Erythroblast (primary cell): Measurements from ENCODE around the gene AKT1S1.

ENCODE experiments used
- DNase-seq, 2 experiments: peaks; one replicate each; lab custom pipeline; 2025; lab: John Stamatoyannopoulos, UW
- GATA1 ChIP-seq: IDR thresholded peaks from 2 replicates; pipeline ENCODE4 v1.6.1; 2011; ENCODE audit warnings: low read depth, mild to moderate bottlenecking, control low read depth, low read length, moderate library complexity
- POLR2A ChIP-seq: IDR thresholded peaks from 2 replicates; pipeline ENCODE4 v1.6.1; 2011; ENCODE audit warnings: mild to moderate bottlenecking, low read length

Gene AKT1S1

GRCh38 chr19:49873129-49873521, 4.0 kb downstream of the AKT1S1 start:
- DNase-seq: no peak
- TF ChIP-seq GATA1 (no peak), POLR2A (no peak)

DNA sequence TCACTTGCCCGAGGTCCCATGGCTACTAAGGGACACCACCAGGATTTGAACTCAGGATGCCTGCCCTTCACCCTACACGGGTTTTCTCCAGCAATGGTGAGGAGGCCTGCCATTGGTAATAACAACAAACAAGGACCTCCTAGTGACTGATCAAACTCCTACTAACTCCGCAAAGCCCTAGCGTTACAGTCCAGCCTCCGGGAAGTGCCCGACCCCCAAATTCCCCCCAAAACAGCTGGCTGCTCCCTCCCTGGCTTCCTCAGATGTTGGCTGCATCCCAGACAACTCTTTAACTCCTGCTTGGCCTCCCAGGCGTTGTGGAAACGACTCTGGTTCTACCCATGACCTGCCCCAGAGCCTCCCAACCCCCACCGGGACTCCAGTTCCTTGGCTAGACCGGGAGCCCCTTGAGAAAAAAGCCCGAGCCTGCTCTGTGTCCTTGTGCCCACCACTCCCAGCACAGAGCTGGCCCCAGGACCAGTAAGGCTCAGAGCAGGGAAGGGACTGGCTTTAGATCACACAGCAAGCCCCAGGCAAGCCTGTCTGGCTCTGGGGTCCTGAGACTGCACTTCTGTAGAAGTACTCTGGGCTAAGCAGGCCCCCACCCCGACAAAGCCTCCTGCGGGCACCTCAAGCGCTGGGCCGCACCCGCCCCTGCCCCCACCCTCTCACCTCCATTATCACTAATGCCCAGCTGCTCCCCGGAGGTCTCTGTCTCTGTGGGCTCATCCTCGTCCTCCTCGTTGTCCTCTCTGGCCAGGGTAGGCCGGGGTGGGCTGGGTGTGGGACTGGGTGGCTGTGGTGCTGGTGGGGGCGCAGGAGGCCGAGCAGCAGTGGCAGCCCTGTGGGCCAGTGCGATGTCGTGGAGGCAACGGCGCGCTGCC, 4.7 kb downstream of the AKT1S1 start:
- TF ChIP-seq POLR2A: peak; percentile 28
- no peak for TF ChIP-seq GATA1
- DNase-seq: peak; percentile 65 to 71

DNA sequence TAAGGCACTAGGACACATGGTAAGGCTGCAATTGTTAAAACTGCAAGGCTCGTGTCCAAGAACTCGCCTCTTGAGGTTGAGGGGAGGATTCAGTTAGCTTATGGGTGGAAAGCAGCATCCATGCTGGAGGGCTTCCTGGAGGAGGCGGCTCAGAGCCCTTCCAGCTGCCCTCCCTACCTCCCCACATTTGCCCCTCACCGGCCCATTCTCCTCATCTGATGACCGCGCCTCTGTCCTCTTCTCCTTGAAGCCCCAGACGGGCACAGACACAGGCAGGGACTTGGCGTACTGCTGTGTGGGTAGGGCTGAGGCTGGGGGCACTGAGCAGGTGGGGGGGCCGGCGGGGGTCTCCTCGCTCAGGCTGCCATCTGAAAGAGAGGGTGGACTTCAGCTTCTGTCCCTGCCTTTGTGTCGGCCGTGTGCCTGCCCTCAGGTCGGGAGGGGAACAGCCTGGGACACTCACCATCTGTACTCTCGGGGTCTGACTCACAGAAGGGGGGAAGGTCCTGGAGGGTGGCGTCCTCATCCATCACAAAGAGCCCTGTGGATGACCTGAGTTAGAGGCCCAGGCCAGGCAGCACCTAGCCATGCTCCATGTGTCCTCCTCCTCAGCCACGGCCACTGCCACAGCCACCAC, 5.7 kb downstream of the AKT1S1 start:
- TF ChIP-seq POLR2A (no peak), GATA1 (no peak)
- no peak for DNase-seq

GRCh38 chr19:49870309-49870901, 6.8 kb downstream of the AKT1S1 start:
- no peak for TF ChIP-seq GATA1
- TF ChIP-seq POLR2A: no peak
- peak; percentile 72 to 80 for DNase-seq

GRCh38 chr19:49869484-49870308, 7.5 kb downstream of the AKT1S1 start:
- TF ChIP-seq POLR2A (peak; percentile 84), GATA1 (no peak)
- DNase-seq: peak; percentile 99

DNA sequence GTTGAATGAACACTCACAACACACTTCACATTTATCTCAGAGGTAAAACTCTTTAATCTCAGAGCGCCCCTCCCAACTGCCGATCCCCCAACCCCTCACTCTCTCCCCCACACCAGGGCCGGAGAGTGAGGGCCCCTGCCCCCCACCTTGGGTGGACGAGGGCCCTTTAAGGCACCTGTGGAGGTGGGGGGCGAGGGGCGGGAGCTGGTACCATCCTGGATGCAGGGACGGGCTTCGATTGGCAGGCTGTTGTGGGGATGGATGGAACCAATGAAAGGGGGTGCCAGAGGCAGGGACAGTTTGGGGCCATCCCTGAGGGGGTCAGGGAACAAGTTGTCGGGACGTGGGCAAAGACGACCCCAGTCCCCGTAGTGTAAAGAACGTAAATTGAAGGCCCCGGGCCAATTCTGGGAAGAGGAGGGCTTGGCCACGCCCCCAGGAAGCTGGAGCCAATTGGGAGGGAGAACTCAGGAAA, 8.1 kb downstream of the AKT1S1 start:
- TF ChIP-seq GATA1: no peak
- no peak for TF ChIP-seq POLR2A
- DNase-seq: no peak

GRCh38 chr19:49866933-49867782, 10.0 kb downstream of the AKT1S1 start, which contains the start of gene PNKP:
PNKP (minus strand) TSS chr19:49867576; CDS start chr19:49867204, 372 bp downstream.
- DNase-seq: peak; percentile 92 to 95
- TF ChIP-seq GATA1 (no peak), POLR2A (peak; percentile 81)

- TF ChIP-seq POLR2A (no peak), GATA1 (no peak)
- DNase-seq: no peak
Measured at GRCh38 chr19:49864890-49865289, 12.3 kb downstream of the AKT1S1 start.

DNA sequence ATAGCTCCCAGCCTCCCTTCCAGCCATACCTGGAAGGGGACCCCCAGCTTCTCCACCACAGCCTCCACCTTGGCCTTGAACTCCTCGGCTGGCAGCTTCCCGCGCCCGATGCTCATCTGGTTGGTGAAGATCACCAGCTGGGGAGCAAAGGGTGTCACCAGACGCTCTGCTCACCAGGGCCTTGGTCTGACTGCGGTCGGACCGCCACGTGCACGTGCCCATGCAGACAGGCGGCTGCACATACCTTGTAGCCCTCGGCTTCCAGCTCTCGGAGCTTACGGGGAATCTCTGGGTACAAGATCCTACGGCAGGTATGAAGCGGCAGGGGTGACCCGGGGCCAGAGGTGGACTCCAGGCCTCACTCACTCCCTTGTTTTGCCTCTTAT, 13.2 kb downstream of the AKT1S1 start:
- TF ChIP-seq GATA1 (no peak), POLR2A (no peak)
- DNase-seq: no peak

DNA sequence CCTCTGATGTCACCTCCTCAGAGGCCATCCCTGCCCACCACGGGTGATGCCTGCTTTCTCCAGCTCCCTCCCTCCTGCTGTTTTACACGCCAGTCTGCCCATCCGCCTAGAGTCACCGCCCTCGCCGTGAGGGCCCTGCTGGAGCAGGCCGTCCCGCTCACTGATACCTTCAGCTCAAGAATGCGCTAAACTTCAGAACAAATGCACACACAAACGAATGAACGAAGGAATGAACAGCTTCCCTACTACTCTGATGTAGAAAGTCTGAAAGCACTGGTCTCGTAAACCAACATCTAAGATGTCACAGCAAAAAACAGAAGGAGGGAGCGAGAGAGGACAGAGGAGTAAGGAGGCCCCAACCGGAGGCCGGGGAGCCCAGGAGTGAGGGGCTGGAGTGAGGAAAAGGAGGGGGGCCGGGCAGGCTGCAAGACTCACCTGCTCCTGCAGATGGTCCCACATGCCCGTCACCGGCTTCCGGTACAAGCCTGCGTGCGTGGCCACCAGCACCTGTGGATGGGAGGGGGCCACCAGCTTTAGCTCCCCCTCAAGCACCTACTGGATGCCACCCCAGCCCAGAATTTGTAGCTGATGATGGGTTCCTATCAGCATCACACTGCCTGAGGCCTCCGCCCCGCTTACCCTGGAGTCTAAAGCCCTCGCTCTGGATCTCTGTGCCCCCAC, 13.8 kb downstream of the AKT1S1 start:
- no peak for DNase-seq
- TF ChIP-seq POLR2A (no peak), GATA1 (no peak)

GRCh38 chr19:49862391-49863253, 14.5 kb downstream of the AKT1S1 start:
- peak in 1 of 2 experiments; percentile 53 for DNase-seq
- no peak for TF ChIP-seq GATA1
- no peak for TF ChIP-seq POLR2A
